GM19468 (cell line): Measurements from ENCODE around the gene EMX1.

Experiments
- ATAC-seq: cut with Tn5 transposase; IDR thresholded peaks from one replicate; pipeline ENCODE4 v1.9.1; 2021; ENCODE audit warnings: mild to moderate bottlenecking, moderate library complexity, moderate number of reproducible peaks; ENCODE audit not compliant: unreplicated experiment; ENCODE audit errors: extremely low read depth

EMX1 gene

GRCh38 chr2:72940361-72940760 is 23.0 kb downstream of the EMX1 start:
- ATAC-seq: no peak

DNA sequence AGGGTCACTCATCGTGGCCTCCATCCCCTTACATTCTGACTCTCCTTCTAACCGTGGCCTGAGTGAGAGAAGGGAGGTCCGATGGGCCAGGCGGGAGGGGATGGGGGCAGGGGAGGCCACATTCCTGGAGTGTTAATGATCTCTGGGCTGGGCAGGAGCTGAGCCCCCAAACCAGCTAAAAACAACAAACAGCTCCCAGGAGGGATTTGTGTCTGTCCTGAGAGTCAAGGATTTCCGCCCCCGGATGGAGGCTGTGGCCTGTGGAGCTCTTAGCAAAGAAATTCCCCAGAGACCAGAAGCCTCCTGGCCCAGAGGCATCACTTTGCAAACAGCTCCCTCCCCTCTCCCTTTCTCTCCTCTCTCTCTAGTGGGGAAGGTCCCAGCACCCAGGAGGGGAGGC is 23.5 kb downstream of the EMX1 start:
- no peak for ATAC-seq

- ATAC-seq: no peak
Observed at GRCh38 chr2:72942293-72942692, 25.0 kb downstream of the EMX1 start.

DNA sequence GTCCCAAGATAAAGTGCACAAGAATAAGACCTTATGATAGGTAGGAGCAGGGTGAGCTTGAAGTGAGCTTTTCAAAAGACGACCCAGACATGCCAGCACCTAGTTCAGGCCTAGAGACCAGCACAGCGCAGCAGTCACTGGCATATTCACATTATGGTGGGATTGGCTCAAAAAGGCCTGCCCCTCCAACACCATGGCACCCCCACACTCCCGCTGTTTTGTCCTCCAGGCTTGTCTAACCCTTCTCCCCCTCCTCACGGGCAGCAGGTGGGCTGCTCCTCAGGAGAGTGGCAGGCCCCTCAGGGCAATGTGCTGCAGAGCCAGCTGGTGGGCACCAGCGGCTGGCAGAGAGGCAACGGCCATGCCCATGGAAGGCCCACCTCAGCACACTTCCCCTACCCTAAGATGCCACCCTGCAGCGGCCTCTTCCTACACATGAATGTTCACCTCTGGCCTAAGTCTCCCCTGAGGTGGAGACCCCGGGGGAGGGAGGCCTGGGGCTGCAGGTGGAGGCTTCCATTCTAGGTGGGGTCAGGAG is 25.6 kb downstream of the EMX1 start:
- ATAC-seq: no peak

DNA sequence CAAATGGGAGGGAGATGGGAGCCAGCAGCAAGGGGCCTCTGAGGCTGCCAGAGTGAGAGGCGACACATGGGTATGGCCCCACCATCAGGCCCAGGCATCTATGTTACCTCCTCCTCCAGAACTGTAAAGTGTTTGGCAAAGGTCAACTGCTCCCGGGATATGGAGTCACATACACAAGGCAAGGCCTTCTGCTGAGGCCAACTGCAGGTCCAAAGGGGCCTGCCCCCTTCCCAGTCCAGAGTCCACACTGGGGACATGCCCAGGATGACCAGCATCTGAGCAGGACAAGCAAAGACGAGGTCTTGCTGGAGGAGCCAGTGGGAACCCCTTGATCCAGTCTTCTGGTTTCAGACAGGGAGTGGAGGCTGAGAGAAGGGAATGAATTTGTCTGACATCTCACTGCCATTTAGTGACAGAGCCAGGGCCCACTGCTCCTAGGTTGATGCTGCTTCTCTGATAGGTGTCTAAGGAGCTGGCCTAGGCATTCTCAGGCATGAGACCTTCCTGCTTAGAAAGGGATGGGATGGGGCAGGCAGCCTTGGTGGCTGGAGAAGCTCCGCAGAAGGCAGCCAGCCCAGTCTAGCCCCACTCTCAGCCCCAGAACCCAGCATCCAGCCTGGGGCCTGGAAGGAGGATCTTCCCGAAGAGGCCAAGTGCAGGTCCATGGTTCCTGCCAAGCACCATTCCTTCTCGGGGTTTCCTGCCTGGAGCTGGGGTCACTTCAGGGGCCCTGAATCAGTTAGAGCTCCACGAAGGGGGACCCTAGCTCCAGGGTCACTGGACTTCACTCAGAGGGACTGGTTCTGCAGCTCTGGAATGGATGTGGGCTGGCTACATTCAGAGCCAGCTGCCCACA is 26.4 kb downstream of the EMX1 start:
- no peak for ATAC-seq

DNA sequence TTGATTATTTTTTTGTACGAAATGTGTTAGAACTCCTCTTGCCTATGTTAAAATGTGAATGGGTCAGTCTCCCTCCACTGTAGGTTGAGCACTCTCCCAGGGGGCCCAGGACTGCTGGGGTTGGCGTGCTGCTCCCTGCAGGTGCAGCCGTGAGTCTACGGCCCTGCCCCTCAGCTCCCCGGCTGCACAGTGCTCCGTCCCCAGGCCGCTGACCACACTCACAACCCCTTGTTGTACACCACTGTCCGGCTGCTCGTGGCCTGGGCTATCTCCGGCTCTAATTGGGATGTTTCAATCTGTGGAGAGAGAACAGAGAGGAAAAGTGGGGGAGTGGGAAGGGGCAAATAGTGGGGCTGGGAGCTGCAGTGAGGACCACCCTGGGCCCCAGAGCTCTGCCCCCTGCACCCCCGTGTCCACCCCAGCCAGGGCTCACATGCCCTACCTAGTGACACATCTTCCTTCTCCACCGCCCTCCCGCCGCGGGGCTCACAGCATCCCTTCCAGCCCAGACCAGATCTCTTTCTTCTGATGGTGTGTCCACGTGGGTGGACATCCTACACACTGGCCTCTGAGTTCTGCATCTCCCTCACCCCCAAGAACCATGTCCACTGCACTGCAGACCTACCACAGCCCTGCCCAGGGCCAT is 27.6 kb downstream of the EMX1 start:
- ATAC-seq: no peak

GRCh38 chr2:72945450-72946019 is 28.2 kb downstream of the EMX1 start:
- ATAC-seq: no peak

GRCh38 chr2:72946466-72946865 is 29.1 kb downstream of the EMX1 start:
- ATAC-seq: no peak

DNA sequence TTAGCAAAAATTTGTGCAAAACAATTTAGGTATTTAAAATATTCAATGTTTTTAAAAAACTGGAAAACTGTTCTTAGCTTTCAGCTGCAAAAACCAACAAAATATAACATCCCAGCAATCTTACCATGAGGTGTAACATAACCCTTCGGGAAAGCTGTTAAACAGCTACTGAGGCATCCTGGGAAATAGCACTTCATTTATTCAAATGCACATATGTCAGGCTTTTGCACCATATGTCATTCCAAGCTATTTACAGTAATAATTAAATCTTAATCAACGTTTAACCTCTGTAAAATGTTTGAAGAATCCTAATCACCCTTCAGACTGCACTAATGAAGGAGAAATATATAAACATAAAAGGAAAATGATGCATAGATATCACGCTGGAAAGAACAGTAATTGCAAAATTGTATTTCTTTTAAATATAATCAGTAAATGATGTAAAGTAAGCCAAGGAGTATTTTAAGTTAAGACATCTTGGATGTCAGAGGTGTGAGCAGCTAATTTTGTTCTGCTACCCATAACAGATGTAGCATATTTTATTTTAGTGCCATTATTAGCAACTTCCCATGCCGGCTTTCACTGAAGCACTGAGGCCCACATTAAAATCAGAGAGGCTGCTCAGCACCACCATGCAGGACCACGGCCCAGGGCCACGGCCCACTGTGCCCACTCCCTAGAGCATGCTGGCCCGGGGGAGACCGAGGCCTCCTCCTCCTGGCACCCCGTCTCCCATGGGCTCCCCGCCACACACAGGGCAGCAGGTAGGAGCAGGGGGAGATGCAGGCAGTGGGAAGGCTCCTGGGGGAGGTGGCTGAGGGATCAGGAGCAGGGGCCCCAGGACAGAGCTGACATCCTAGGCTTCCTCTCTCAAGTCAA is 30.9 kb downstream of the EMX1 start:
- no peak for ATAC-seq

- no peak for ATAC-seq
Observed at GRCh38 chr2:72949045-72949444, 31.7 kb downstream of the EMX1 start.

GRCh38 chr2:72949642-72950041 is 32.3 kb downstream of the EMX1 start:
- ATAC-seq: no peak

DNA sequence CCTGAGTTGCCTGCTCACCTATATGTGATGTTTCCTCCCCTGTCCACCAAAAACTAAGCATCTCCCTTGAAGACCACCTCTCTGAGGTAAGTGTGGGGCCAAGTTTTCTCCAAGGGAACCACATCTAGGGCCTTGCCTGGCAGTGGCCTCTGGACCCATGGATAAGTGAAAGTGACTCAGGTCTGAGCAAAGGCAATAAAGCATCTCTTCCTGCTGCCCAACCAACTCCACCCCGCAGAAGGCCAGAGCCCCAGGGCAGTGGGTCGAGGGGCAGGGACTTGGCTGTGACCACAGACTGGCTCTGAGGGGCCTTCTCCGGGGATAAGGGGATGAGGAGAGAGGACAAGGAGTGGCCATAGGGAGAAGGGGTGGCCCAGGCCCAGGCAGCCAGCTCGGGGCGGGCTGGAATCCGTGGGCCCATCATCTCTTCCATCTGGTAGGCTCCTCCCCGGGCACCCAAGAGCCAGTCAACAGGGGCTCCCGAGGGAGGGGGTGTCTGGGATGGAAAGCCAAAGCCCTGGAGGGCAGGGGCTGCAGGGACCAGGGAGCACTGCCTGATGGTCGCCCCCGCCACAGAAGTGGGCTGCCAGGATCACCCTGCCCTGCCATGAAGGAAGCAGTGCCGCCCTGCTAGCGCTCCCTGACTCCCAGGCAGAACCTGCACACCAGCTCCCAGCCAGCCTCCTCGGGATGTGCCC is 33.4 kb downstream of the EMX1 start:
- ATAC-seq: no peak

GRCh38 chr2:72951303-72952095 is 34.2 kb downstream of the EMX1 start:
- no peak for ATAC-seq

GRCh38 chr2:72952110-72952823 is 34.9 kb downstream of the EMX1 start:
- ATAC-seq: no peak

- no peak for ATAC-seq
Observed at GRCh38 chr2:72952961-72953360, 35.6 kb downstream of the EMX1 start.

GRCh38 chr2:72953528-72953927 is 36.2 kb downstream of the EMX1 start:
- no peak for ATAC-seq

- ATAC-seq: no peak
Observed at GRCh38 chr2:72953976-72954375, 36.7 kb downstream of the EMX1 start.
